HG03520 (cell line): ENCODE measurements around the gene ACKR1.

Experiments
- ATAC-seq: cut with Tn5 transposase; IDR thresholded peaks from one replicate; pipeline ENCODE4 v1.9.1; 2021; ENCODE audit warnings: mild to moderate bottlenecking, moderate library complexity; ENCODE audit not compliant: unreplicated experiment

ACKR1 gene

GRCh38 chr1:159204161-159205141 is at the start of gene ACKR1:
TSS of gene ACKR1 (plus strand) at chr1:159204875. CDS start at chr1:159204960, 85 bp downstream.
- no peak for ATAC-seq

- peak; percentile 95 for ATAC-seq
Measured at GRCh38 chr1:159161001-159161718, 43.5 kb upstream of the ACKR1 start.

- ATAC-seq, result no peak
Measured at GRCh38 chr1:159161719-159162026, 43.0 kb upstream of the ACKR1 start.

GRCh38 chr1:159162516-159163265 is 42.0 kb upstream of the ACKR1 start:
- ATAC-seq, result no peak

- no peak for ATAC-seq
Measured at GRCh38 chr1:159163614-159164228, 41.0 kb upstream of the ACKR1 start.

- no peak for ATAC-seq
Measured at GRCh38 chr1:159168043-159168442, 36.6 kb upstream of the ACKR1 start.

- no peak for ATAC-seq
Measured at GRCh38 chr1:159170639-159171038, 34.0 kb upstream of the ACKR1 start.

GRCh38 chr1:159171254-159171687 is 33.4 kb upstream of the ACKR1 start, which contains the start of gene CADM3:
TSS of gene CADM3 (plus strand) at chr1:159171615. CDS start at chr1:159171766, 151 bp downstream.
- ATAC-seq, result no peak

GRCh38 chr1:159171688-159172501 is 32.8 kb upstream of the ACKR1 start:
- no peak for ATAC-seq

- no peak for ATAC-seq
Measured at GRCh38 chr1:159172614-159173291, 31.9 kb upstream of the ACKR1 start.

- ATAC-seq, result no peak
Measured at GRCh38 chr1:159173320-159173719, 31.4 kb upstream of the ACKR1 start.

GRCh38 chr1:159175571-159175970 is 29.1 kb upstream of the ACKR1 start:
- no peak for ATAC-seq

GRCh38 chr1:159177272-159177907 is 27.3 kb upstream of the ACKR1 start:
- ATAC-seq, result no peak

- no peak for ATAC-seq
Measured at GRCh38 chr1:159179906-159180305, 24.8 kb upstream of the ACKR1 start.

GRCh38 chr1:159180516-159180915 is 24.2 kb upstream of the ACKR1 start:
- no peak for ATAC-seq

- ATAC-seq, result no peak
Measured at GRCh38 chr1:159181328-159182024, 23.2 kb upstream of the ACKR1 start.

- ATAC-seq, result no peak
Measured at GRCh38 chr1:159184201-159184600, 20.5 kb upstream of the ACKR1 start.

GRCh38 chr1:159185121-159185520 is 19.6 kb upstream of the ACKR1 start:
- no peak for ATAC-seq
